Endothelial cell of umbilical vein (primary cell): ENCODE measurements around the gene SPAG4.

ENCODE experiments used
- CTCF ChIP-seq, 2 donors: IDR thresholded peaks; 1 replicate in 1 of 2; 2 replicates in 1 of 2; pipeline ENCODE4 v1.5.1; 2011; ENCODE audit warnings: low read length in 2 of 2, mild to moderate bottlenecking in 2 of 2, moderate library complexity in 2 of 2, control low read depth in 1 of 2, inconsistent platforms in 1 of 2, low read depth in 1 of 2; ENCODE audit not compliant: insufficient read depth in 1 of 2; ENCODE audit errors: extremely low read depth in 1 of 2
- EZH2 ChIP-seq: IDR thresholded peaks from 2 replicates; pipeline ENCODE4 v1.6.1; 2012; ENCODE audit warnings: borderline replicate concordance, low read depth, mild to moderate bottlenecking, moderate library complexity, low read length, inconsistent platforms; ENCODE audit not compliant: severe bottlenecking
- FOS ChIP-seq: IDR thresholded peaks from 2 replicates; pipeline ENCODE4 v1.6.1; 2011; ENCODE audit warnings: mild to moderate bottlenecking, low read length, moderate library complexity, borderline replicate concordance; ENCODE audit not compliant: insufficient read depth
- JUN ChIP-seq: IDR thresholded peaks from 2 replicates; pipeline ENCODE4 v1.6.1; 2011; ENCODE audit warnings: borderline replicate concordance, low read depth; ENCODE audit not compliant: insufficient read length, insufficient read depth
- POLR2A ChIP-seq: IDR thresholded peaks from 2 replicates; pipeline ENCODE4 v1.6.1; 2012; ENCODE audit warnings: low read depth, mild to moderate bottlenecking, control low read depth, low read length
- POLR2AphosphoS5 ChIP-seq: IDR thresholded peaks from 2 replicates; pipeline ENCODE4 v1.6.1; 2012; ENCODE audit warnings: low read depth, mild to moderate bottlenecking, control low read depth, low read length, moderate library complexity; ENCODE audit not compliant: insufficient read depth

GRCh38 chr20:35597186-35597585 lies 18.4 kb upstream of the SPAG4 start:
- no peak for TF ChIP-seq POLR2AphosphoS5
- no peak for TF ChIP-seq POLR2A
- TF ChIP-seq EZH2 = no peak
- no peak for TF ChIP-seq CTCF (IDR thresholded peaks at IDR 0.05; ENCODE audit: extremely low read depth in 1 of 2, insufficient read depth in 1 of 2, low read depth in 1 of 2, low read length in 2 of 2)
- no peak for TF ChIP-seq JUN
- no peak for TF ChIP-seq FOS
